BJ (cell line): ENCODE results near the gene SPACA1. TPM values are rescaled to one million over a fixed set of nuclear protein-coding genes. Genes with fewer than 3 reads are reported as not detected.

Experiments
- CTCF ChIA-PET: fragments of 350-600 bp; formaldehyde crosslinking; extraction: SDS; loops from one replicate; lab custom pipeline; 2021; ENCODE audit warnings: antibody characterized with exemption, inconsistent platforms; lab: Yijun Ruan, JAX
- POLR2A ChIA-PET: fragments of 300-600 bp; sonication (Branson Sonifier 250); formaldehyde crosslinking; extraction: SDS; loops from one replicate; lab custom pipeline; 2021; ENCODE audit warnings: antibody characterized with exemption; lab: Charles Lee
- DNase-seq: peaks from one replicate; pipeline ENCODE4 v3.0.0-alpha.2; 2011; ENCODE audit warnings: low read depth
- H3K27me3 ChIP-seq: 2 replicates; pipeline ENCODE4 v1.6.0; 2011; ENCODE audit warnings: low read length; ENCODE audit not compliant: control insufficient read depth, insufficient read depth
- H3K36me3 ChIP-seq: 2 replicates; pipeline ENCODE4 v1.5.1; 2011; ENCODE audit warnings: low read length; ENCODE audit not compliant: control insufficient read depth, insufficient read depth
- H3K4me3 ChIP-seq: 2 replicates; pipeline ENCODE4 v1.5.1; 2011; ENCODE audit warnings: low read depth, mild to moderate bottlenecking, control low read depth, low read length
- CTCF ChIP-seq: IDR thresholded peaks from 2 replicates; pipeline ENCODE4 v1.5.1; 2011; ENCODE audit warnings: low read depth, mild to moderate bottlenecking, control low read depth, inconsistent platforms, low read length, moderate library complexity; ENCODE audit not compliant: insufficient read depth
- polyA plus RNA-seq: library from polyadenylated mRNA; depleted of rRNA; stranded (reverse); fragments of >200 nt; gene quantifications from 2 replicates; pipeline ENCODE4 v1.2.3, GENCODE V29; 2011

The SPACA1 gene
- polyA plus RNA-seq, 1 experiment = not detected

- no peak for TF ChIP-seq CTCF
- no peak for DNase-seq
Measured at GRCh38 chr6:88008831-88009231, 38.8 kb upstream of the SPACA1 start.

GRCh38 chr6:88013015-88013414, 34.6 kb upstream of the SPACA1 start:
- ChIA-PET POLR2A (no interaction called here), CTCF (no interaction called here)
- no peak for TF ChIP-seq CTCF
- Histone ChIP-seq H3K27me3 (no peaks in the 10 kb centered on the region), H3K4me3 (no peak overlapping the region), H3K36me3 (no peaks in the 10 kb centered on the region)
- DNase-seq = no peak

More at GRCh38 chr6:88008831-88009231, 38.8 kb upstream of the SPACA1 start:
- Histone ChIP-seq H3K36me3 (no peaks in the 10 kb centered on the region), H3K4me3 (no peak overlapping the region), H3K27me3 (no peaks in the 10 kb centered on the region)
- ChIA-PET CTCF (no interaction called here), POLR2A (no interaction called here)

- DNase-seq = no peak
- Histone ChIP-seq H3K27me3 (no peaks in the 10 kb centered on the region), H3K36me3 (no peaks in the 10 kb centered on the region), H3K4me3 (no peak overlapping the region)
- no peak for TF ChIP-seq CTCF
- ChIA-PET CTCF (interaction anchor here (0.8 kb wide), 1 partner anchor 11 kb away, joined by 3 read pairs; no protein-coding TSS in a partner anchor), POLR2A (no interaction called here)
Measured at GRCh38 chr6:88013554-88013953, 34.1 kb upstream of the SPACA1 start.

GRCh38 chr6:88020439-88020838, 27.2 kb upstream of the SPACA1 start:
- DNase-seq = no peak
- Histone ChIP-seq H3K4me3 (no peak overlapping the region), H3K36me3 (no peaks in the 10 kb centered on the region), H3K27me3 (no peaks in the 10 kb centered on the region)
- no peak for TF ChIP-seq CTCF
- ChIA-PET CTCF (interaction anchor here (1.0 kb wide), 1 partner anchor 8 kb away, joined by 3 read pairs; no protein-coding TSS in a partner anchor), POLR2A (no interaction called here)

GRCh38 chr6:88024696-88025095, 22.9 kb upstream of the SPACA1 start:
- no peak for TF ChIP-seq CTCF
- no peak overlapping the region for H3K4me3 ChIP-seq
- ChIA-PET CTCF (interaction anchor here (1.1 kb wide), 1 partner anchor 11 kb away, joined by 3 read pairs; no protein-coding TSS in a partner anchor), POLR2A (no interaction called here)
- no peaks in the 10 kb centered on the region for H3K36me3 ChIP-seq
- no peak for DNase-seq
- H3K27me3 ChIP-seq = no peaks in the 10 kb centered on the region
